ENCODE data around the gene TRRAP.

The TRRAP gene

GRCh38 chr7:99008921-99009530 lies 130.7 kb downstream of the TRRAP start:
- no peak for DNase-seq

- no peak for DNase-seq
Measured at GRCh38 chr7:99010281-99010680, 131.9 kb downstream of the TRRAP start.

- no peak for DNase-seq
Measured at GRCh38 chr7:99011341-99011705, 133.0 kb downstream of the TRRAP start.

- DNase-seq: no peak
Measured at GRCh38 chr7:99011706-99012404, 133.5 kb downstream of the TRRAP start.

GRCh38 chr7:99012722-99013121 lies 134.4 kb downstream of the TRRAP start:
- DNase-seq: no peak

- no peak for DNase-seq
Measured at GRCh38 chr7:99013266-99014112, 135.2 kb downstream of the TRRAP start.

- no peak for DNase-seq
Measured at GRCh38 chr7:99014113-99014985, 136.0 kb downstream of the TRRAP start.

- DNase-seq: no peak
Measured at GRCh38 chr7:99016196-99016595, 137.9 kb downstream of the TRRAP start.

- DNase-seq: no peak
Measured at GRCh38 chr7:99019523-99020412, 141.4 kb downstream of the TRRAP start.

GRCh38 chr7:99020413-99020715 lies 142.0 kb downstream of the TRRAP start:
- no peak for DNase-seq

- DNase-seq: no peak
Measured at GRCh38 chr7:99021941-99022560, 143.7 kb downstream of the TRRAP start.

- DNase-seq: no peak
Measured at GRCh38 chr7:99024066-99024465, 145.7 kb downstream of the TRRAP start.

- no peak for DNase-seq
Measured at GRCh38 chr7:99027241-99027640, 148.9 kb downstream of the TRRAP start.

GRCh38 chr7:99027841-99028240 lies 149.5 kb downstream of the TRRAP start:
- DNase-seq: no peak

- DNase-seq: no peak
Measured at GRCh38 chr7:99028261-99028973, 150.1 kb downstream of the TRRAP start.

- no peak for DNase-seq
Measured at GRCh38 chr7:99029466-99030435, 151.4 kb downstream of the TRRAP start.

GRCh38 chr7:99030457-99030856 lies 152.1 kb downstream of the TRRAP start:
- no peak for DNase-seq

- DNase-seq: no peak
Measured at GRCh38 chr7:99030951-99031350, 152.6 kb downstream of the TRRAP start.

- DNase-seq: no peak
Measured at GRCh38 chr7:99031496-99031895, 153.2 kb downstream of the TRRAP start.

- no peak for DNase-seq
Measured at GRCh38 chr7:99032928-99033327, 154.6 kb downstream of the TRRAP start.
